GM19023 (cell line): ENCODE measurements around the gene APLP1.
A peak's percentile ranks its signal among the peaks of the same experiment; 100 is the strongest.
"Not testable (repeated sequence)": the region's sequence is repeated elsewhere in the genome, so short reads cannot be mapped to it uniquely, and the experiment has no call there.

ENCODE experiments used
- ATAC-seq: cut with Tn5 transposase; IDR thresholded peaks from one replicate; pipeline ENCODE4 v1.9.1; 2021; ENCODE audit warnings: mild to moderate bottlenecking, moderate library complexity; ENCODE audit not compliant: unreplicated experiment

APLP1 gene

DNA sequence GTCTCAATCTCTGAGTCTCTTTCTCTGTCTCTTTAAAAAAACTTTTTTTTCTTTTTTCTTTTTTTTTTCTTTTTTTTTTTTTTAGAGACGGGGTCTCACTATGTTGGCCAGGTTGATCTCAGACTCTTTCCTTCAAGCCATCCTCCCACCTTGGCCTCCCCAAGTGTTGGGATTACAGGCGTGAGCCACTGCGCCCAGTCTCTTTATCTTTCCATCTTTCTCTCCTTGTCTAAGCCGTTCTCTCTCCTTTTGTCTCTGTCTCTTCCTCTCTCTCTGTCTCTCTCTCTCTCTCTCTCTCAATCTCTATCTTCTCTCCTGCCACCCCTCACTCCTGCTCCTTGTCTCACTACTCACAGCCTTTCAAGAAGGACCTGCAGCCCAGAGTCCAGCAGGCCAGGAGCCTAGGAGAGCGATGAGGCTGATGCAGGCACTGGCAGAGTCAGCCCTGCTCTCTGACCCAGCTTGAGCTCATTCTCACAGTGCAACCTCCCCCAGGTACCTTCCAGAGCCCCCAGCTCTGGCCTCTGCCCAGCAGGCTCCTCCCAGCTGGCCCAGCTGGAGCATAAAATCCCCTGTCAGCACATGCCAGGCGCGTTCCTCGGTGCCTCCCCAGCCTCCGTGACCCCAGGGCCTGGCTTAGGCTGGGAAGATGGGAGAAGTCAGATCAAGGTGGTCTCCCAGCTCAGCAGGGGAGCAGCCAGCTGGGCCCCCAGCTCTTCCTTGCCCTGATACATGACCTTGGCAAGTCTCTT is 16.2 kb upstream of the APLP1 start, which contains the start of gene NPHS1:
Gene NPHS1, minus strand, starts transcription at position 476 of the 752 bp plus-strand sequence. CDS start 667 bp downstream, outside the sequence.
- no peak for ATAC-seq

- no peak for ATAC-seq
These were observed 15.2 kb upstream of the APLP1 start for GRCh38 chr19:35853038-35853756.

DNA sequence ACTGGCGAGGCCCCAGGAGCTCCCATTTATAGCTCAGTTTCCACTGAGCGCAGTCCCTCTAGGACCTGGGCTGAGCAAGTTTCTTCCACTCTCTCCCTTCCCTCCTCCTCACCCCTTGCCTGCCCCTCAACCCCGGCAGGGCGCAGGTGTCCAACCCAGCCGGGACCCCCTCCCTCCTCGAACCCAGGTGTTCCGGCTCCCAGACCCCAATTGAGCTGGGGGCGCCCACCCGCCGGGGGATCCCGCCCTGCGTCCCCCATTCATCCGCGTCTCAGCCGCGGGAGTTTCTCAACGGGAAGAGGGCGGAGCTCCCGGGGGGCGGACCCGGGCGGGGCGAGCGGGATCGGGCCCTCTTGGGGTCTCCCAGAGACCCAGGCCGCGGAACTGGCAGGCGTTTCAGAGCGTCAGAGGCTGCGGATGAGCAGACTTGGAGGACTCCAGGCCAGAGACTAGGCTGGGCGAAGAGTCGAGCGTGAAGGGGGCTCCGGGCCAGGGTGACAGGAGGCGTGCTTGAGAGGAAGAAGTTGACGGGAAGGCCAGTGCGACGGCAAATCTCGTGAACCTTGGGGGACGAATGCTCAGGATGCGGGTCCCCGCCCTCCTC is 11.7 kb upstream of the APLP1 start, which contains the start of gene KIRREL2:
Gene KIRREL2, plus strand, starts transcription at position 366 of the 604 bp plus-strand sequence. Its CDS starts 209 bp downstream, at position 575.
- no peak for ATAC-seq

- ATAC-seq = no peak
These were observed 10.1 kb upstream of the APLP1 start for GRCh38 chr19:35858311-35858710.

- ATAC-seq = no peak
These were observed 9.0 kb upstream of the APLP1 start for GRCh38 chr19:35859414-35859813.

- no peak for ATAC-seq
These were observed 7.9 kb upstream of the APLP1 start for GRCh38 chr19:35860436-35860817.

GRCh38 chr19:35860818-35861639 is 7.3 kb upstream of the APLP1 start:
- ATAC-seq = no peak

DNA sequence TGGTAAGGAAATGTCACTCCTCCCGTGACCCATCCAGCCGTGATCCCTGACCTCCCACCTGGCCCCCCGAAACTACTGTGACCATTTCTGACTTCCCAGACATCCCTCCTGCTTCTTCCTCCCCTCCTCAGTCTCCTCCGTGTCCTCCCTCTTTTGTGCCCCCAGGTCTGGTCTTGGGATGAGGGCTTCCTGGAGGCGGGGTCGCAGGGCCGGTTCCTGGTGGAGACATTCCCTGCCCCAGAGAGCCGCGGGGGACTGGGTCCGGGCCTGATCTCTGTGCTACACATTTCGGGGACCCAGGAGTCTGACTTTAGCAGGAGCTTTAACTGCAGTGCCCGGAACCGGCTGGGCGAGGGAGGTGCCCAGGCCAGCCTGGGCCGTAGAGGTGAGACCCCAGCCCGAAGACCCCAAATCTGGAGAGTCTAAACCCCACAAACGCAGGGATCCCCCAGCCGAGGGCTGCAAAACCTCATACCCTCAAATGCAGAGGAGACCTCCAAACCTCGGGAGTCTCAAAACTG is 6.7 kb upstream of the APLP1 start:
- no peak for ATAC-seq

DNA sequence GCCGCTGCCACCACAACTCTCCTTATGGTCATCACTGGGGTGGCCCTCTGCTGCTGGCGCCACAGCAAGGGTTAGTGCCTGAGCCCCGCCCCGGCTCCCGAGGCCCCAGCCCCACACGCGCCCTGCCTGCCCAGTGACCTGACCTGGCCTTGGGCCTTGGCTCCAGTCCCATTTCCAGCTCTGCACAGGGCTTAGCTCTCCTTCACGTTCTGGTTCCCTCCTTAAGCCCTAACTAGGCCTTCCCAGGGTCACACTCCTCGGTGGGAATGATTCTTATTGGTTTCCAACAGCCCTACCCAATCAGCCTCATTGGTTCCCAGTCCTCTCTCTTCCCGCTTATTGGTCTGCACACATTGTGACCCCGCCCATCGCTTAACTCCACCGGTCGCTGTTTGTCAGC is 5.8 kb upstream of the APLP1 start:
- ATAC-seq = no peak

DNA sequence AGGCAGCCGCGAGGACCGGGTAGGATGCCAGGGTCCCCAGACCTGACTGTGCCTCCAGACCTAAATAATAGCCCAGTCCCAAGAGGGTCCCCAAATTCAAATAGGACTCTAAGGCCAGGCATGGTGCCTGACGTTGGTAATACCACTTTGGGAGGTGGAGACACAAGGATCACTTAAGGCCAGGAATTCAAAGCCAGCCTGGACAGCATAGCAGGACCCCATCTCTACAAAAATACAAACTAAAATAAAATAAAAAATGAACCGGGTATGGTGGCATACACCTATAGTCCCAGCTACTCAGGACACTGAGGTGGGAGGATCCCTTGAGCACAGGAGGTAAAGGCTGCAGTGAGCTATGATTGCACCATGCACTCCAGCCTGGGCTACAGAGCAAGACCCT is 5.4 kb upstream of the APLP1 start:
- ATAC-seq = no peak

DNA sequence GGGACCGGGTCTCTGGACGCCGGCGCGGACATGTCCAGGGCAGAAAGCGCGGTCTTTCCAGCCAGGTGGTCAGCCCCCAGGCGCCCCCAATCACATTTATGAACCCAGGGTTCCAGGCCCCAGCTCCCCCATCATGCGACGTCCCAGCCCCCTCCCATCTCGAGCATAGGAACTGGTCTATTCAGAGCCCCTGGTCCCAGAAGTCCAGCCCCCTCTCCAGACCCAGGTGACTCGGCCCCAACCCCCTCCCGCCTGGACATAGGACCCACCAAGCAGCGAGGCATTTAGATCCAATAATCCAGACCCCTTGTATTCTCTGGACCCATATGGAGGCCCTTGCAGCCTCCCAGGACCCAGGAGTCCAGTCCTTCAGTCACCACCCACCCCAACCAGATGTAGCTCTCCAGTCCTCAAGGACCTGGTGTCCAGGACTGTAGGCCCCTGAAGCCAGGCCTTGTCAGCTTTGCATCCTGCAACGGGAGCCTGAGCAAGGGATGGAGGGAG is 501 bp downstream of the APLP1 start:
- ATAC-seq = no peak

DNA sequence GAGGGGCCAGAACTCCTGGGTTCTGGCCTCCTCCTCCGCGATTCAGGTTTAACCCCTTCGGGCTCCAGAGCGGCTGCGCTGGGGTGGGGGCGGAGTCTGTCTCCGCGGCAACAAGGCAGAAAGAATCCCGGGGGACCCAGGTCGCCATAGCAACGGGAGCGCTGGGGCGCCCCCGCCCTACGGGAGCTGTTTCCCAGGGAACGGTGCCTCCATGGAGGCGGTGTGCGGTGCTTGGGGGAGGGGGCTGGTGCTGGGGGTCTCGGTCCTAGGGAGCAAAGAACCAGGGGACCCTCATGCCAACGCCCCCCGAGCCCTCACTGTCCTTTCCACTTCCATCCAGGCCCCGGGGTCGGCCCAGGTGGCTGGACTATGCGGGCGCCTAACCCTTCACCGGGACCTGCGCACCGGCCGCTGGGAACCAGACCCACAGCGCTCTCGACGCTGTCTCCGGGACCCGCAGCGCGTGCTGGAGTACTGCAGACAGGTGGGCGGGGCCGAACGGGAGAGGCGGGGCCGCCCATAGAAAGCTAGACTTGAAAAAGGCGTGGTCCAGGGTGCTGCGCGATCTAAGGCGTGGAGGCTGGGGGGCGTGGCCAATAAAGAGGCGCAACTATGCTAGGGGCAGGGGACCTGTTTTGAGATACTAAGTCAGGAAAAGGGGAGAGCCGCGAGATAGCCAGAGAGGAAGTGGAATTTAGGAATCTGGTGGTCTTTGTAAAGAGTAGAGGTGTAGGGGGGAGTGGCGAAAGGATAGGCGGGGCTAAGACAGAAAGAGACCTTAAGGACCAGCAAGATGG is 1.2 kb downstream of the APLP1 start:
- peak; percentile 73 for ATAC-seq

GRCh38 chr19:35870124-35870736 is 1.9 kb downstream of the APLP1 start:
- ATAC-seq = not testable (repeated sequence)

DNA sequence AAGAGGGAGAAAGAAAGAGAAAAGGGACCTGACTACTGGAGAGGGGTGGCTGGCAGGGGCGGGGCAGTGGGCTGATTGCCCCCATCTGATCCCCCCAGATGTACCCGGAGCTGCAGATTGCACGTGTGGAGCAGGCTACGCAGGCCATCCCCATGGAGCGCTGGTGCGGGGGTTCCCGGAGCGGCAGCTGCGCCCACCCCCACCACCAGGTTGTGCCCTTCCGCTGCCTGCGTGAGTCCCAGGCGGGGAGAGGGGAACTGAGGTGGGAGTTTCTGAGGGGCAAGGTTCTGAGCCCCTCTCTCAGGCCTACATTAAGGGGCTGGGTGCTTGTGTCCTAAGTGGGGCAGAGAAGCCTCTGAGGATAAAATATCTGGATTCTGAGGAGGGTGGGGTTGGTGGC is 2.4 kb downstream of the APLP1 start:
- ATAC-seq = no peak

DNA sequence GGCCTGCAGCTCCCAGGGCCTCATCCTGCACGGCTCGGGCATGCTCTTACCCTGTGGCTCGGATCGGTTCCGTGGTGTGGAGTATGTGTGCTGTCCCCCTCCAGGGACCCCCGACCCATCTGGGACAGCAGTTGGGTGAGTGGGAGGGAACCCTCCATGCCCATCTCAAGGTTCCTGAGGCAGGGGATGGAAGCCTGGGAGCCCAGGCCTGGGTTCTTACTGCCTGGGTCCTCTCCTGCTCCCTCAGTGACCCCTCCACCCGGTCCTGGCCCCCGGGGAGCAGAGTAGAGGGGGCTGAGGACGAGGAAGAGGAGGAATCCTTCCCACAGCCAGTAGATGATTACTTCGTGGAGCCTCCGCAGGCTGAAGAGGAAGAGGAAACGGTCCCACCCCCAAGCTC is 3.2 kb downstream of the APLP1 start:
- no peak for ATAC-seq

DNA sequence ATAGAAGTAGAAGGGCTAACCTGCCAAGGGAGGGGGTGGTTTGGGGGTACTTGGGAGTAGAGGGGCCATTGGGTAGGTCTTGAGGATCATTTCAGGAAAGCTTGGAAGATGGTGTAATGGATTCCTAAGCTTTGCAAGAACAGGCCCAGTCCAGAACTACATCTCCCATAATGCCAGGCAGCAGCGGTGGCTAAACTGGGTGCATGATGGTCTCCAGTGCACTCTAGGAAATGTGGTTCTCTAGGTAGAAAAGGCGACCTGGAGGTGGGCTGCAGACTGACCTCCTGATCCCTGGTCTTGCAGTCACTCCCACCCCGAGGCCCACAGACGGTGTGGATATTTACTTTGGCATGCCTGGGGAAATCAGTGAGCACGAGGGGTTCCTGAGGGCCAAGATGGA is 3.8 kb downstream of the APLP1 start:
- ATAC-seq = no peak

DNA sequence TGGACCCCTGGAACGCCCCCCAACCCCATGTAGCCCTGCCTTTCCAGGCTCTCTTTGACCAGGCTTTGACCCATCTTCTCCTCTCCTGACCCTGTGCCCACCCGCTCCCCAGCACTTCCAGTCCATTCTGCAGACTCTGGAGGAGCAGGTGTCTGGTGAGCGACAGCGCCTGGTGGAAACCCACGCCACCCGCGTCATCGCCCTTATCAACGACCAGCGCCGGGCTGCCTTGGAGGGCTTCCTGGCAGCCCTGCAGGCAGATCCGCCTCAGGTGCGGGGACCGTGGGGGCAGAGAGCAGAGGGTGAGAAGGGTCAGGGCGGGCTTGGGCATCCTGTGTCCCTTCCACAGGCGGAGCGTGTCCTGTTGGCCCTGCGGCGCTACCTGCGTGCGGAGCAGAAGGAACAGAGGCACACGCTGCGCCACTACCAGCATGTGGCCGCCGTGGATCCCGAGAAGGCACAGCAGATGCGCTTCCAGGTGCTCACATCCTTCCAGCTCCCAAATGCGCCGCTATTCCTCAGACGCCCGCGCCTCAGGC is 6.1 kb downstream of the APLP1 start:
- no peak for ATAC-seq

DNA sequence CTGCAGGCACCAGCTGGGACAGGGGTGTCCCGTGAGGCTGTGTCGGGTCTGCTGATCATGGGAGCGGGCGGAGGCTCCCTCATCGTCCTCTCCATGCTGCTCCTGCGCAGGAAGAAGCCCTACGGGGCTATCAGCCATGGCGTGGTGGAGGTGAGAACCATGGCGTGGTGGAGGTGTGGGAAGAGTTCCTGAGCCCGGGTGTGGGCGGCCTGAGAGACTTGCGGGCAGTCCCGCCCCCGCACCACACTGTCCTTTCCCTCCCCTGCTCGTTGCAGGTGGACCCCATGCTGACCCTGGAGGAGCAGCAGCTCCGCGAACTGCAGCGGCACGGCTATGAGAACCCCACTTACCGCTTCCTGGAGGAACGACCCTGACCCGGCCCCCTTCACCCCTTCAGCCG is 10.7 kb downstream of the APLP1 start:
- no peak for ATAC-seq

- ATAC-seq = no peak
These were observed 11.5 kb downstream of the APLP1 start for GRCh38 chr19:35879770-35880317.
